Measurements from ENCODE around the gene PCSK1N.

Gene PCSK1N

DNA sequence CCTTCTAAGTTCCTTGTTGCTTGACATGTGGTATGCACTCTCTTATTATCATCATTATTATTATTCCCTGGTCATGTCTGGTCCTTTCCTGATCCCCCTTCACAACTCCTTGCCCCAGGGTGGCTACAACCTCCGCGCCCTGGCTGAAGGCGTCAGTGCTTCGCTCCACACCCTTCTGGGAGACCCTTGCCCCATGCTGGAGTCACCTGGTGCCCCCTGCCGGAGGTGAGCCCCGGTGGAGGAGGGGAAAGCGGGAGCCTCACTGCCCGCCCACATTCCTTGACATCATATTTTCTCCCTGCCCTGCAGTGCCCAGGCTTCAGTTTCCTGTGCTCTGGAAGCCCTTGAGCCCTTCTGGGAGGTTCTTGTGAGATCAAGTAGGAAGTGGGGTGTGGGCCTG lies 20.1 kb downstream of the PCSK1N start:
- no peak overlapping the region for H3K4me3 ChIP-seq (ENCODE audit: low read depth, low read length)
- DNase-seq (ENCODE audit: low read depth), result no peak
- TF ChIP-seq CTCF (IDR thresholded peaks at IDR 0.05; ENCODE audit: low read depth, low read length), result no peak
- TF ChIP-seq, protein P1, sequence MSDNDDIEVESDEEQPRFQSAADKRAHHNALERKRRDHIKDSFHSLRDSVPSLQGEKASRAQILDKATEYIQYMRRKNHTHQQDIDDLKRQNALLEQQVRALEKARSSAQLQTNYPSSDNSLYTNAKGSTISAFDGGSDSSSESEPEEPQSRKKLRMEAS (IDR thresholded peaks at IDR 0.05; ENCODE audit: low read depth, low read length), result no peak
- no peak for TF ChIP-seq MYC (IDR thresholded peaks at IDR 0.05; ENCODE audit: low read depth, low read length)
- no peak for TF ChIP-seq POLR2A (IDR thresholded peaks at IDR 0.05; ENCODE audit: extremely low read depth, insufficient read length)

- H3K4me3 ChIP-seq (ENCODE audit: low read depth, low read length), result no peak overlapping the region
- DNase-seq (ENCODE audit: low read depth), result no peak
- TF ChIP-seq, protein P1 (IDR thresholded peaks at IDR 0.05; ENCODE audit: low read depth, low read length), result no peak
Measured at GRCh38 chrX:48814722-48815121, 20.7 kb downstream of the PCSK1N start.

GRCh38 chrX:48813644-48814043 lies 21.8 kb downstream of the PCSK1N start:
- H3K4me3 ChIP-seq (ENCODE audit: low read depth, low read length), result no peak overlapping the region
- TF ChIP-seq, protein P1 (IDR thresholded peaks at IDR 0.05; ENCODE audit: low read depth, low read length), result no peak
- TF ChIP-seq CTCF (IDR thresholded peaks at IDR 0.05; ENCODE audit: low read depth, low read length), result no peak
- TF ChIP-seq MYC (IDR thresholded peaks at IDR 0.05; ENCODE audit: low read depth, low read length), result no peak
- no peak for TF ChIP-seq POLR2A (IDR thresholded peaks at IDR 0.05; ENCODE audit: extremely low read depth, insufficient read length)
- peak; percentile 49 for DNase-seq (ENCODE audit: low read depth)

DNA sequence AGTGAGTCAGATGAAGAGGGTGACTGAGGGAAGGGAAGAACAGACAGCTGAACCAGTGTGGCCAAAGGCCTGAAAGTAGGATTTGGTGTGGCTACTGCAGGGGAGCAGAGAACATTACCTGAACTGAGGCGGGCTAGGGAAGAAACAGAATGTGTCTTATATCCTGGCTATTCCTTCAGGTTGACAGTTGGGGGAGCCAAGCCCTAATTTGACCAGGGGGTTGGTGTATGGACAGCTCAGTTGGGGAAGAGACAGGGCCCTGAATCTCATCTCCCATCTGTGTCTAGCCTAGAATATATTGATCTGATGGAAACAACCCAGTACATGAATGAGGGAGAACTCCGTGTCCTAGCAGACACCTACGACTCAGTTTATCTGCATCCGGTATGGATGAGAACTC lies 29.3 kb downstream of the PCSK1N start:
- H3K4me3 ChIP-seq (ENCODE audit: low read depth, low read length), result no peak overlapping the region
- peak; percentile 27 for DNase-seq (ENCODE audit: low read depth)
- no peak for TF ChIP-seq CTCF (IDR thresholded peaks at IDR 0.05; ENCODE audit: low read depth, low read length)
- TF ChIP-seq MYC (IDR thresholded peaks at IDR 0.05; ENCODE audit: low read depth, low read length), result no peak
- TF ChIP-seq POLR2A (IDR thresholded peaks at IDR 0.05; ENCODE audit: extremely low read depth, insufficient read length), result no peak
- TF ChIP-seq, protein P1 (IDR thresholded peaks at IDR 0.05; ENCODE audit: low read depth, low read length), result no peak

DNA sequence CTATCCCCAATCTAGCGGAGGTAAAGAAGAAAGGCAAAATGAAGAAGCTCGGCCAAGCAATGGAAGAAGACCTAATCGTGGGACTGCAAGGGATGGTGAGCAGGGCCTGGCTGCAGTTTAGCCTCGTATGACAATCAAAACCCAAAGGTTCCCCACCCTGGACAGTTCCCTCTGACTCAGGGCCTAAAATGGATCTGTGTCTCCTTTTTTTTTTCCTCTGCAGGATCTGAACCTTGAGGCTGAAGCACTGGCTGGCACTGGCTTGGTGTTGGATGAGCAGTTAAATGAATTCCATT lies 32.6 kb downstream of the PCSK1N start:
- no peak for TF ChIP-seq CTCF (IDR thresholded peaks at IDR 0.05; ENCODE audit: low read depth, low read length)
- peak overlapping the region; percentile 72 for H3K4me3 ChIP-seq (ENCODE audit: low read depth, low read length)
- no peak for DNase-seq (ENCODE audit: low read depth)

DNA sequence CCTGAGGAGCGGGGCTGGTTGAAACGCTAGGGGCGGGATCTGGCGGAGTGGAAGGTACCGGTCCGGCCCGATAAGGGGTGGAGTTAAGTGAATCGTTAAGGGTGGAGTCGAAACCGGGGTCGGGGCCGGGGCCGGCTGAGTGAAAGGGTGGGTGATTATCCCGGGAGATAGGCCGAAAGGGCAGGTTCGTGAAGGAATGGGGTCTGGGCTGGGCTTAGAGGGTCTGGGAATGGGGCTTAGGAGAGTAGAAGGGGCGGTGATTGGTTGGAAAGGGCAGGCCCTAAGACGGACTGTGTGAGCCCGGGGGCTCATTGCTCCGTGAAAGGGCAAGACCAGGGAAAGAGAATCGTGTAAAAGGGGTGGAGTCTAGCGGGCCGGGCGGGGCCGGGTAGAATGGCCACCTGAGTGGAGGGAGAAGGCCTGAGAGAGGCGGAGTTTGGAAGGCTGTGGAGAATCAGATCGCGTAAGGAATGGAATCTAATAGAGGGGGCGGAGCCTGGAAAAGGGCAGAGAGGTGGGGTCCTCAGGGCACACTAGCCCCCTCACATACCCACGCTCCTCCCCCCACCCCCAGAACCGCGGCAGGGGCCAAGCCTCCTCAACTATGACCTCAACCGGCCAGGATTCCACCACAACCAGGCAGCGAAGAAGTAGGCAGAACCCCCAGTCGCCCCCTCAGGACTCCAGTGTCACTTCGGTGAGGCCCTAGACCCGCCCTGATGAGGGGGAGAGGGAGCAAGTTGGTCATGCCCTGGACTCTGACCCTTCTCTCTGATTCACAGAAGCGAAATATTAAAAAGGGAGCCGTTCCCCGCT lies 33.1 kb downstream of the PCSK1N start:
- peak; percentile 86 for DNase-seq (ENCODE audit: low read depth)
- peak overlapping the region; percentile 72 for H3K4me3 ChIP-seq (ENCODE audit: low read depth, low read length)
- no peak for TF ChIP-seq MYC (IDR thresholded peaks at IDR 0.05; ENCODE audit: low read depth, low read length)
- TF ChIP-seq POLR2A (IDR thresholded peaks at IDR 0.05; ENCODE audit: extremely low read depth, insufficient read length), result no peak
- TF ChIP-seq, protein P1 (IDR thresholded peaks at IDR 0.05; ENCODE audit: low read depth, low read length), result no peak
- no peak for TF ChIP-seq CTCF (IDR thresholded peaks at IDR 0.05; ENCODE audit: low read depth, low read length)
